ENCODE measurements around the gene RHEB. TPM values are rescaled to one million over a fixed set of nuclear protein-coding genes. Genes with fewer than 3 reads are reported as not detected.

Gene RHEB
- total and polyA plus RNA-seq, 2 of the 4 experiments (the other 2 are of a cell fraction) = 19.7 to 67.2 TPM

GRCh38 chr7:151540146-151540545 is 20.5 kb upstream of the RHEB start:
- BruUV-seq (replicated peaks) = no TSS peak
- Histone ChIP-seq H4K5ac (ENCODE audit: low read depth, low read length) (no peak overlapping the region), H2AFZ (replicated peaks; ENCODE audit: low read length, poor library complexity) (no peak overlapping the region), H2BK15ac (ENCODE audit: low read depth, low read length) (no peak overlapping the region), H3K9me1 (ENCODE audit: insufficient read depth, low read length) (no peaks in the 10 kb centered on the region), H3K4me3 (ENCODE audit: insufficient read depth, low read depth, low read length) (no peak overlapping the region), H2BK120ac (ENCODE audit: low read depth, low read length) (no peak overlapping the region), H2BK20ac (ENCODE audit: low read depth, low read length) (no peak overlapping the region), H3K9ac (ENCODE audit: low read depth, low read length) (no peak overlapping the region), H4K8ac (ENCODE audit: low read depth in 2 of 2, low read length in 2 of 2) (no peak overlapping the region), H3K4me2 (ENCODE audit: low read depth, low read length) (no peak overlapping the region), H3K23ac (ENCODE audit: low read depth, low read length) (no peak overlapping the region), H3K9me3 (ENCODE audit: control insufficient read depth, insufficient read depth, low read length) (no peaks in the 10 kb centered on the region), H3K14ac (replicated peaks; ENCODE audit: low read depth, low read length) (no peak overlapping the region), H3K36me3 (ENCODE audit: control insufficient read depth, insufficient read depth, low read length) (no peaks in the 10 kb centered on the region), H2AK5ac (ENCODE audit: low read depth, low read length) (no peak overlapping the region), H3K4me1 (ENCODE audit: control insufficient read depth, insufficient read depth, low read length) (0 out of 2 replicates have a peak, but pooled peaks cover 1% of the 10 kb centered on the region), H3K27me3 (ENCODE audit: control insufficient read depth, insufficient read depth, low read length) (peaks cover 6% of the 10 kb centered on the region; the same call in 1 of the 2 replicates), H2BK5ac (ENCODE audit: low read depth, low read length, poor library complexity, severe bottlenecking) (no peak overlapping the region), H3K18ac (ENCODE audit: low read depth, low read length) (no peak overlapping the region), H3K27ac (ENCODE audit: insufficient read depth, low read length) (no peak overlapping the region), H3K4ac (ENCODE audit: low read depth, low read length) (no peak overlapping the region), H2AK9ac (replicated peaks; ENCODE audit: low read depth, low read length, poor library complexity) (no peak overlapping the region), H3K56ac (ENCODE audit: extremely low read depth, insufficient read depth, low read length) (no peak overlapping the region), H3K79me1 (ENCODE audit: low read depth in 1 of 2, low read length in 2 of 2) (no peaks in the 10 kb centered on the region), H4K20me1 (ENCODE audit: insufficient read depth, low read length) (no peaks in the 10 kb centered on the region), H4K91ac (ENCODE audit: insufficient read depth, low read depth, low read length) (no peak overlapping the region)
- DNase-seq (no peak), ATAC-seq (ENCODE audit: low read depth) (no peak)
- CTCF ChIA-PET = no interaction called here
- WGBS, 2 experiments (ENCODE audit: extremely low coverage in 2 of 2, insufficient read length in 1 of 2) = 80% methylated on average over 1 of the region's 4 CpGs; no CpG with 5 or more reads in 1 of the 2 experiments
- intact Hi-C loops (cut with micrococcal nuclease) (no loop called here), dilution Hi-C loops (cut with HindIII; ENCODE audit: low sequenced_read_pairs, unreplicated experiment) (no loop called here), in situ Hi-C loops (cut with MboI; ENCODE audit: low sequenced_read_pairs) (no loop called here)
- POLR2A ChIA-PET (ENCODE audit: unreplicated experiment) = no interaction called here
- TF ChIP-seq RFX5 (IDR thresholded peaks at IDR 0.05; ENCODE audit: low read depth, low read length) (no peak), POLR2A (IDR thresholded peaks at IDR 0.05; ENCODE audit: low read depth, low read length) (no peak), RAD21 (IDR thresholded peaks at IDR 0.05; ENCODE audit: low read length) (no peak), MAZ (IDR thresholded peaks at IDR 0.05; ENCODE audit: borderline replicate concordance, low read depth, low read length) (no peak)
